ENCODE results near the gene FRMD8. TPM values are rescaled to one million over a fixed set of nuclear protein-coding genes. Genes with fewer than 3 reads are reported as not detected.

FRMD8 gene
- total and polyA plus RNA-seq, 2 of the 4 experiments (the other 2 are of a cell fraction): 11.3 to 19.8 TPM

DNA sequence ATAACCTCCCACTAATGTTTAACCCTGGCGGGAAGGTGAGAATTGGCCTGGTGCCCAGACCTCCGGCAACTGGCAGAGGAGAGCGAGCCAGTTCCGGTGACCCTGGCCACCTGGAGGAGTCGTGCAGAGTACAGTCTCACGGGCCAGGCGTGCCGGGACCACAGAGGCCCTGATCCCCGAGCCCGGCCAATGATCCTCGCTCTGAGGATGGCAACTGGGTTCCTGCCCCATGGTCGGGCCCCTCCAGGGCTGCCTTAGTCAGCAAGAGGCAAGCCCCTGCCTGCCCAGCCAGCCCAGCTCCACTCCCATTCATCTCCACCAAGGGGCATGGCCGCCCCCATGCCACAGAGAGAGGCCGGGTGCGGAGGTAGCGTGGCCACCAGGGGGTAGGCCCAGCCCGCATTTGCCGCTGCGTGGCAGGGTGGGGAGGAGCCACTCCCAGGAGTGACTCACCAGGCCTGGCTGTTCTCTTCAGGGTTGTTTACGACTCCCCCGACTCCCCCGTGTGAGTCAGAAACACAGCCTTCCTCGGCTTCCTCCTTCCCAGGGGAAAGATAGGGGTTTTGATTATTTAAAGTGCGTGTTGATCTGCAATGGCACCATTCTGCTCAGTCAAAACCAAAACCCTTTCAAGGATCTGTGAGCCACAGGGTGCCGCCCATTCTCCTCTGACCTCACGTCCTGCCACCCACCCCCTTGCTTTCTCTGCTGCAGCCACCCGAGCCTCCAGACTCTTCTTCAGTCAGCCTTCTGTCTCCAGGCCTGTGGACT, 4.2 kb upstream of the FRMD8 start, which contains the start of gene SLC25A45:
Gene SLC25A45, minus strand, starts transcription at position 614 of the 771 bp plus-strand sequence. CDS start 695 bp downstream, outside the sequence.
- peak within 1 kb of the TSS; percentile 96 for H4K91ac ChIP-seq (ENCODE audit: insufficient read depth, low read depth, low read length)
- H4K8ac ChIP-seq (ENCODE audit: low read depth in 2 of 2, low read length in 2 of 2): peak within 1 kb of the TSS; percentile 79 to 90
- 4% methylated on average over 12 of the region's 27 CpGs; no CpG with 5 or more reads in 1 of the 2 experiments for WGBS, 2 experiments (ENCODE audit: extremely low coverage in 2 of 2, insufficient read length in 1 of 2)
- H2AK9ac ChIP-seq (replicated peaks; ENCODE audit: low read depth, low read length, poor library complexity): peak within 1 kb of the TSS; percentile 96
- H3K23ac ChIP-seq (ENCODE audit: low read depth, low read length): peak within 1 kb of the TSS; percentile 95
- H3K18ac ChIP-seq (ENCODE audit: low read depth, low read length): peak within 1 kb of the TSS; percentile 62
- H3K27ac ChIP-seq (ENCODE audit: insufficient read depth, low read length): peak within 1 kb of the TSS; percentile 89
- peak within 1 kb of the TSS; percentile 87 for H2BK15ac ChIP-seq (ENCODE audit: low read depth, low read length)
- no peaks in the 10 kb centered on the region for H3K36me3 ChIP-seq (ENCODE audit: control insufficient read depth, insufficient read depth, low read length)
- peak within 1 kb of the TSS; percentile 95 for H2AK5ac ChIP-seq (ENCODE audit: low read depth, low read length)
- TSS peak; percentile 70 for BruUV-seq (replicated peaks)
- intact Hi-C loops (cut with micrococcal nuclease): loop anchor here (1.0 to 5.0 kb wide), 3 partner anchors 39 to 190 kb away; partner anchors contain the start of genes FAM89B and ZNRD2
- H3K56ac ChIP-seq (ENCODE audit: extremely low read depth, insufficient read depth, low read length): peak within 1 kb of the TSS; percentile 81
- peak within 1 kb of the TSS; percentile 95 for H2BK5ac ChIP-seq (ENCODE audit: low read depth, low read length, poor library complexity, severe bottlenecking)
- no peaks in the 10 kb centered on the region for H3K9me3 ChIP-seq (ENCODE audit: control insufficient read depth, insufficient read depth, low read length)
- peak within 1 kb of the TSS; percentile 99 for H2BK120ac ChIP-seq (ENCODE audit: low read depth, low read length)
- peak within 1 kb of the TSS; percentile 93 for H2BK20ac ChIP-seq (ENCODE audit: low read depth, low read length)
- ATAC-seq (ENCODE audit: low read depth) (peak; percentile 84), DNase-seq (peak; percentile 99)
- H3K14ac ChIP-seq (replicated peaks; ENCODE audit: low read depth, low read length): peak within 1 kb of the TSS; percentile 97
- H4K5ac ChIP-seq (ENCODE audit: low read depth, low read length): peak within 1 kb of the TSS; percentile 76
- H3K9me1 ChIP-seq (ENCODE audit: insufficient read depth, low read length): peaks cover 24% of the 10 kb centered on the region
- ChIA-PET POLR2A (ENCODE audit: unreplicated experiment) (interaction anchor here (1.5 to 4.7 kb wide), 2 partner anchors 41 to 117 kb away, joined by 4 to 32 read pairs; partner anchors contain the start of genes MALAT1 and NEAT1), CTCF (interaction anchor here (0.6 to 1.1 kb wide), 2 partner anchors 10 to 90 kb away, joined by 3 read pairs; no protein-coding TSS in a partner anchor)
- in situ Hi-C loops (cut with MboI; ENCODE audit: low sequenced_read_pairs): no loop called here
- peak within 1 kb of the TSS; percentile 21 for H3K4me3 ChIP-seq (ENCODE audit: insufficient read depth, low read depth, low read length)
- peak within 1 kb of the TSS; percentile 57 for H3K9ac ChIP-seq (ENCODE audit: low read depth, low read length)
- H3K27me3 ChIP-seq (ENCODE audit: control insufficient read depth, insufficient read depth, low read length): no peaks in the 10 kb centered on the region
- dilution Hi-C loops (cut with HindIII; ENCODE audit: low sequenced_read_pairs, unreplicated experiment): no loop called here
- H3K4me1 ChIP-seq (ENCODE audit: control insufficient read depth, insufficient read depth, low read length): peaks cover 27% of the 10 kb centered on the region
- H3K79me1 ChIP-seq (ENCODE audit: low read depth in 1 of 2, low read length in 2 of 2): peaks cover 19 to 58% of the 10 kb centered on the region in 2 experiments
- peaks cover 6% of the 10 kb centered on the region for H4K20me1 ChIP-seq (ENCODE audit: insufficient read depth, low read length)
- peak within 1 kb of the TSS; percentile 96 for H2AFZ ChIP-seq (replicated peaks; ENCODE audit: low read length, poor library complexity)
- H3K4me2 ChIP-seq (ENCODE audit: low read depth, low read length): peak within 1 kb of the TSS; percentile 86
- H3K4ac ChIP-seq (ENCODE audit: low read depth, low read length): peak within 1 kb of the TSS; percentile 99
- TF ChIP-seq NFE2L2 (IDR thresholded peaks at IDR 0.05; ENCODE audit: low read depth, low read length) (0 out of 2 replicates have a peak, but pooled peaks have one; percentile 25), BHLHE40 (IDR thresholded peaks at IDR 0.05; ENCODE audit: low read depth, low read length) (peak; percentile 83), CEBPB (IDR thresholded peaks at IDR 0.05; ENCODE audit: low read depth, low read length) (peak; percentile 39), POLR2A (IDR thresholded peaks at IDR 0.05; ENCODE audit: low read depth, low read length) (peak; percentile 52; the same call in 1 of the 2 replicates), CHD1 (IDR thresholded peaks at IDR 0.05; ENCODE audit: low read depth, low read length) (no peak), MXI1 (IDR thresholded peaks at IDR 0.05; ENCODE audit: borderline replicate concordance, low read depth, low read length) (peak; percentile 66; the same call in 1 of the 2 replicates), MAZ (IDR thresholded peaks at IDR 0.05; ENCODE audit: borderline replicate concordance, low read depth, low read length) (peak; percentile 99), RFX5 (IDR thresholded peaks at IDR 0.05; ENCODE audit: low read depth, low read length) (0 out of 2 replicates have a peak, but pooled peaks have one; percentile 23), MAFK (IDR thresholded peaks at IDR 0.05; ENCODE audit: low read depth, low read length) (peak; percentile 39), SMC3 (IDR thresholded peaks at IDR 0.05; ENCODE audit: low read depth, low read length) (peak; percentile 42; the same call in 1 of the 2 replicates), FOS (IDR thresholded peaks at IDR 0.05; ENCODE audit: low read depth, low read length) (peak; percentile 99), RCOR1 (IDR thresholded peaks at IDR 0.05; ENCODE audit: insufficient replicate concordance, low read length) (no peak), RAD21 (IDR thresholded peaks at IDR 0.05; ENCODE audit: low read length) (peak; percentile 86)
- TF ChIP-seq, protein P1, sequence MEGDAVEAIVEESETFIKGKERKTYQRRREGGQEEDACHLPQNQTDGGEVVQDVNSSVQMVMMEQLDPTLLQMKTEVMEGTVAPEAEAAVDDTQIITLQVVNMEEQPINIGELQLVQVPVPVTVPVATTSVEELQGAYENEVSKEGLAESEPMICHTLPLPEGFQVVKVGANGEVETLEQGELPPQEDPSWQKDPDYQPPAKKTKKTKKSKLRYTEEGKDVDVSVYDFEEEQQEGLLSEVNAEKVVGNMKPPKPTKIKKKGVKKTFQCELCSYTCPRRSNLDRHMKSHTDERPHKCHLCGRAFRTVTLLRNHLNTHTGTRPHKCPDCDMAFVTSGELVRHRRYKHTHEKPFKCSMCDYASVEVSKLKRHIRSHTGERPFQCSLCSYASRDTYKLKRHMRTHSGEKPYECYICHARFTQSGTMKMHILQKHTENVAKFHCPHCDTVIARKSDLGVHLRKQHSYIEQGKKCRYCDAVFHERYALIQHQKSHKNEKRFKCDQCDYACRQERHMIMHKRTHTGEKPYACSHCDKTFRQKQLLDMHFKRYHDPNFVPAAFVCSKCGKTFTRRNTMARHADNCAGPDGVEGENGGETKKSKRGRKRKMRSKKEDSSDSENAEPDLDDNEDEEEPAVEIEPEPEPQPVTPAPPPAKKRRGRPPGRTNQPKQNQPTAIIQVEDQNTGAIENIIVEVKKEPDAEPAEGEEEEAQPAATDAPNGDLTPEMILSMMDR (conservative IDR thresholded peaks at IDR 0.05; ENCODE audit: low read depth, low read length): peak; percentile 88
- TF ChIP-seq, protein P2, sequence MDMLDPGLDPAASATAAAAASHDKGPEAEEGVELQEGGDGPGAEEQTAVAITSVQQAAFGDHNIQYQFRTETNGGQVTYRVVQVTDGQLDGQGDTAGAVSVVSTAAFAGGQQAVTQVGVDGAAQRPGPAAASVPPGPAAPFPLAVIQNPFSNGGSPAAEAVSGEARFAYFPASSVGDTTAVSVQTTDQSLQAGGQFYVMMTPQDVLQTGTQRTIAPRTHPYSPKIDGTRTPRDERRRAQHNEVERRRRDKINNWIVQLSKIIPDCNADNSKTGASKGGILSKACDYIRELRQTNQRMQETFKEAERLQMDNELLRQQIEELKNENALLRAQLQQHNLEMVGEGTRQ (IDR thresholded peaks at IDR 0.05; ENCODE audit: low read depth, low read length): peak; percentile 1; the same call in 1 of the 2 replicates

Measured in IMR-90 (cell line).